GM04503 (cell line): Measurements from ENCODE around the gene SRD5A1.

Experiments used
- DNase-seq: peaks from one replicate; pipeline ENCODE4 v3.0.0-alpha.2; 2012; ENCODE audit warnings: low read depth

SRD5A1 gene, protein sequence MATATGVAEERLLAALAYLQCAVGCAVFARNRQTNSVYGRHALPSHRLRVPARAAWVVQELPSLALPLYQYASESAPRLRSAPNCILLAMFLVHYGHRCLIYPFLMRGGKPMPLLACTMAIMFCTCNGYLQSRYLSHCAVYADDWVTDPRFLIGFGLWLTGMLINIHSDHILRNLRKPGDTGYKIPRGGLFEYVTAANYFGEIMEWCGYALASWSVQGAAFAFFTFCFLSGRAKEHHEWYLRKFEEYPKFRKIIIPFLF

DNA sequence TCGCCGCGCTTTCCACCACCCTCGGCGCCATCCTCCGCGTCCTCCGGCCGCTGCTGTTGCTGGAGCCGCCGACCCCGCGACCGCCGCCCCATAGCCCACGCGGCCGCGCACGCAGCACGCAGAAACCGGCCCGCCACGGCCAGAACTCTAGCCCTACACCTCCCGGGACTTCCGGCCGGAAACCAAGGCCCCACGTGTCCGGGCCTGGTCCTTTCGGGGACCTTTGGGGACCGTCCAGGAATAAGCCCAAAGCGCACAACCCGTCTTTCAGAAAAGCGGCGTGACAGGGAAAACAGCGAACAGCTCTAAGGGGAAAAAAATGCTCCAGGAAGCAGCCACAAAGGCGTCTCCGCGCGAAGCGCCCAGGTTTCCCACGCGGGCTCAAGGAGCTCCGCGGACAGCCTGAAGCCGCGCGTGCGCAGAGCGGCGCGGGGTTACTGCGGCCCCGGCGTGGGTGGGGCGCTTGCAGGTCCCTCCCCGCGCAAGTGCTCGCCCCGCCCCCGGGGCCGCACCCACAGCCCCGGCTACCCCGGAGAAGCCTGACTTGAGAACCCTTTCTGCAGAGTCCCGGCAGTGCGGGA lies at the start of gene SRD5A1, which contains the start of gene NSUN2:
TSS of gene SRD5A1 (plus strand) at position 553 of the 581 bp plus-strand sequence. CDS start 137 bp downstream, outside the sequence.
TSS of gene NSUN2 (minus strand) at position 157 of the 581 bp plus-strand sequence. CDS start at position 92, 65 bp downstream.
- peak; percentile 41 for DNase-seq

- no peak for DNase-seq
These were observed 49.1 kb upstream of the SRD5A1 start for GRCh38 chr5:6584101-6584645.

- no peak for DNase-seq
These were observed 48.5 kb upstream of the SRD5A1 start for GRCh38 chr5:6584727-6585126.

- no peak for DNase-seq
These were observed 48.1 kb upstream of the SRD5A1 start for GRCh38 chr5:6585168-6585567.

GRCh38 chr5:6585939-6586646 lies 47.1 kb upstream of the SRD5A1 start:
- no peak for DNase-seq

DNA sequence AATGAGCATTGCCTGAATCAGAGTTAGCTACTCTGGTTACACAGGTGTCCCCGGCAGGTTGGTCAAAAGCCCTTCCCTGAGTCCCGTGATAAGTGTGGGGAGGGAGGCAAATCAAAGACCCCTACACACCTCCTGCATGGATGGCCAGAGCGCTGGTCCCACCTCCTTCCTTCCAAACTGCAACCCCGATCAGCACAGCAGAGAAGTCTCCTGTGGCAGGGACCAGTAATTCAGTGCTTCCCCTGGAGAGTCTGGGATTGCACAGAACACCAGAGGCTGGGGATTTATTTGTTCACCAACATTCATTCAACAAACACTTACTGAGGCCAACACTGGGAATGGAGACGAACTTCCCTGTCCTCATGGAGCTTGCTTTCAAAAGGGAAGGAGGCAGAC lies 46.6 kb upstream of the SRD5A1 start:
- DNase-seq: no peak

GRCh38 chr5:6587171-6587570 lies 46.1 kb upstream of the SRD5A1 start:
- DNase-seq: no peak

- DNase-seq: no peak
These were observed 42.7 kb upstream of the SRD5A1 start for GRCh38 chr5:6590581-6590980.

- no peak for DNase-seq
These were observed 41.5 kb upstream of the SRD5A1 start for GRCh38 chr5:6591671-6592288.

- DNase-seq: peak; percentile 5
These were observed 40.6 kb upstream of the SRD5A1 start for GRCh38 chr5:6592601-6593000.

DNA sequence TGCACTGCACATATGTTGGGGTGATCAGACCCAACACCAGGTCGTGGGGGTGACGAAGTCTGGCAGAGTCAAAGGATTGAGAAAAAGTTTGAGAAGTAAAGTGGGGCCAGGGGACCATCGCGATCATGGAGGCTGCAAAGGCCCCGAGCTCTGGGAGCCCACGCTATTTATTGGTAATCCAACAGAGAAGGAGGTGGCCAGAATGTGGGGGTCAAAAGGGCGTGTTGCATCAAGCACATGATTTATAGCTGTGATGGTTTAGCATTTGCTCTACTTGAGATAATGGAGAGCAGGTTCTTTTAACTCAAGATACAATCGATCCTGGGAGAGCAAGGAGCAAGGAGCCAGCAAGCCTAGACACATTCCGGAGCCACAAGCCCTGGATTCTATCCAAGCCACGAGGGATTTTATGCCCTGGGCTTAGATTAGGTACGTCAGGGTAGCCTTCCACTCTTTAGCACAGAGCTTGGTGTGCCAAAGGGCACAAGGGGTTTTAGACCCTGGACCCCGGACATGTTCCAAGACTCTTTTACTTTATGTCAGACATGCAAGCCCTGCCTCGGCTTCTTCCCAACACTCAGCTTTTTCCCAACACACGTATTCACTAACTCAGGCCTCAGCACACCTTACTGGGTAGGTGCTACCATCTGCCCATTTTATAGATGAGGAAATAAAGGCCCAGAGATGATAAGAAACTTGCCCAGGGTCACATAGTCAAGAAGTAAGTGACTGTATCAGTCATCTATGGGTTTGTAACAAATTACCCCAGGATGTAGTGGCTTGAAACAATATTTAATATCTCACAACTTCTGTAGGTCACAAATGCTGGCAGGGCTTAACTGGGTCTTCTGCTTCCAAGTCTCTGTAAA lies 39.9 kb upstream of the SRD5A1 start:
- no peak for DNase-seq

DNA sequence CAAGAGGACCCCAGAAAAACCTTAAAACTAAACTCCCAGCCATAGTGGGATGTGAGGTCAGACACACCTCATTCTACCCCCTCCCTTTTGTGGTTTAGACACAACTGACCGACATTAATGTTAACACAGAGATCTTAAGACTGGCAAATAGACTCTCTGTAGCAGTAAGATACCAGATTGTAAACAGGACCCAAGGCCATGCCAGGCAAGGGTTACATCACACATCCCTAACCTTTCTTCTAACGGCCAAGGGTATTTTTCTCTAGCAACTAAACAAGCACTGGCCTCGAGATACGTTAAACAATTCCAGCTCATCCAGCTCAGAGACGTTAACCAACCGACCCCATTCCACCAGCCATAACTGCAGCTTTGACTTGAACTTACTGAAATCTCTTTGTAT lies 39.2 kb upstream of the SRD5A1 start:
- no peak for DNase-seq

GRCh38 chr5:6595405-6595804 lies 37.8 kb upstream of the SRD5A1 start:
- DNase-seq: no peak

DNA sequence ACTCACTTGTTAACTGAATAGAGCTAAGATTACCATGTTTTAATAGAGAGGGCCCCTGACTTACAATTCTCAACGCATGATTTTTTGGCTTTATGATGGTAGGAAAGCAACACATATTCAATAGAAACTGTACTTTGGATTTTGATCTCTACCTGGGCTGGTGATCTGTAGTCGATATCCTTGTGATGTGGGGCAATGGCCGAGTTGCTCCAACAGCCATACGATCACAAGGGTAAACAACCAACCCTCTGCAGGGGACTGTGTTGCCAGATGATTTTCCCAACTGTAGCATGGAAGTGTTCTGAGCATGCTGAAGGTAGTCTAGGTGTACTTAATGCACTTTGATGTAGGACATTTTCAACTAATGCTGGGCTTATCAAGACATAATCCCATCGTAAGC lies 36.9 kb upstream of the SRD5A1 start:
- DNase-seq: no peak

DNA sequence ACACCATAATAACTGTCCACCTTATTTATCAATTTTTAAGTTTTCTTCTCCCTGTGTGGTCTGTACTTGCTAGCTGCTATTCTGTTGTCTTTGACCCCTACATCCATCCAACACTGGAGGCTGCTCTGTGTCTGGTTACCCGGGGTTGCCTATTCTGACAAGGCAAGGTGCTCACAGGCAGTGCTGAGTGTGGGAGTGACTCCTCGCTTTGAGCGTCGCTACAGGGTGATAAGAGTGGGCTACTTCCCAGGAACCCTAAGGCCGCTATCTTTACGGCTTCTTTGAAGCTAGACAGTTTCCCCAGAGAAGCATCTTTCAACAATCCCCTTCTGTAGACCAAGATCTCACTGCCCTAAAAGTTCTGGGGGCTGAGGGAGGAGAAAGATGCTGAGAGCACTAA lies 35.7 kb upstream of the SRD5A1 start:
- no peak for DNase-seq

- DNase-seq: peak; percentile 11
These were observed 34.8 kb upstream of the SRD5A1 start for GRCh38 chr5:6598351-6598900.

- no peak for DNase-seq
These were observed 33.5 kb upstream of the SRD5A1 start for GRCh38 chr5:6599739-6600138.

DNA sequence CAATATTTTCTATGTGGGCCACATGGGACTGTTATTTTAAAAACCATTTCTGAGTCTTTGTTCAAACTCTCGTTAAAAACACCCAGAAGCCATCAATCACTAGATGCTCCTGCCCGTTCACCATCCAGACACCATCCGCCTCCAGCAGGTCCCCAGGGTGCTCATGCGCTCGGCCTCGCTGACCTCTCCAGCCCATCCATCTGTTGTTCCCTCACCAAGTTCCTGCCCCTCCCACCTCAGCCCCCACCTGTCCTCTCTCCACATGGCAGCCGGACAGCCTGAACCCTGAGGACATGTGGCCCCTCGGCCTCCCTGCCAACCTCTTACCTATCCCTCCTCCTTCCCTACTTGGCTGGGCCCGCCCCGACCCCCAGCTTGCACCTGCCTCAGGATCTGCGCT lies 32.0 kb upstream of the SRD5A1 start:
- DNase-seq: no peak

GRCh38 chr5:6601816-6602215 lies 31.4 kb upstream of the SRD5A1 start:
- no peak for DNase-seq

- no peak for DNase-seq
These were observed 30.8 kb upstream of the SRD5A1 start for GRCh38 chr5:6602441-6602840.

GRCh38 chr5:6603643-6604042 lies 29.6 kb upstream of the SRD5A1 start:
- DNase-seq: no peak
